MG63 (cell line): ENCODE data around the gene DNM3. TPM values are rescaled to one million over a fixed set of nuclear protein-coding genes. Genes with fewer than 3 reads are reported as not detected.

Source experiments
- DNase-seq: peaks from one replicate; pipeline ENCODE4 v3.0.0-alpha.2; 2020
- H3K27me3 ChIP-seq: fragments of 250-450 bp; sonication (Bioruptor Pico); 2 replicates; pipeline ENCODE4 v1.5.1; 2020; ENCODE audit warnings: mild to moderate bottlenecking, moderate library complexity
- H3K36me3 ChIP-seq: fragments of 250-450 bp; sonication (Bioruptor Pico); 2 replicates; pipeline ENCODE4 v1.5.1; 2020; ENCODE audit warnings: mild to moderate bottlenecking, moderate library complexity
- H3K4me3 ChIP-seq: fragments of 250-450 bp; sonication (Bioruptor Pico); 2 replicates; pipeline ENCODE4 v1.5.1; 2020; ENCODE audit warnings: mild to moderate bottlenecking, moderate library complexity
- H3K9me3 ChIP-seq: fragments of 250-450 bp; sonication (Bioruptor Pico); 2 replicates; pipeline ENCODE4 v1.5.1; 2020; ENCODE audit warnings: mild to moderate bottlenecking, moderate library complexity
- total RNA-seq: library from RNA; depleted of rRNA; stranded (reverse); fragments of >200 nt; shearing (Covaris generic); gene quantifications from 2 replicates; pipeline ENCODE4 v1.2.3, GENCODE V29; 2014; ENCODE audit warnings: low replicate concordance

DNM3 gene
- total RNA-seq, 1 experiment from 2014 or later, result not detected

- DNase-seq, result no peak
- H3K27me3 ChIP-seq, result peaks cover 9% of the 10 kb centered on the region
- H3K36me3 ChIP-seq, result no peaks in the 10 kb centered on the region
- no peak overlapping the region for H3K4me3 ChIP-seq
- no peaks in the 10 kb centered on the region for H3K9me3 ChIP-seq
Observed at GRCh38 chr1:171852272-171852671, 11.0 kb downstream of the DNM3 start.

GRCh38 chr1:171855381-171855780, 14.1 kb downstream of the DNM3 start:
- Histone ChIP-seq H3K36me3 (no peaks in the 10 kb centered on the region), H3K9me3 (no peaks in the 10 kb centered on the region), H3K27me3 (peaks cover 7% of the 10 kb centered on the region), H3K4me3 (no peak overlapping the region)
- DNase-seq, result no peak

DNA sequence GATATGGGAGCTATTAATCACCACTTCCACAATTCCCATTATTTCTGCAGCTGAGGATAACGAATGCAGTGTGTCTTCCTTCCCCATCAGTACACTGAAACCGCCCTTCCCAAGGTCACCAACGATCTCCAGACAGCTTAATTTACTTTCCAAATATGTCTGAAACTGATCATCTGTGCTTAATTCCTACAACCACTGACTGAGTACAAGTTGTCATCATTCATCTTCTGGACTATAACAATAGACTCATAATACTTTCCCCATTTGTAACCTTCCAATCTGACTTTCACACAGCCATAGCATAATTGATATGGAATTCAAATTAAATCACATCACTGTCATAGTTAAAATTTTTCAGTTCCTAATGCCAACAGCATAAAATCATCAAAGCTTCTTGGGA, 17.4 kb downstream of the DNM3 start:
- no peak for DNase-seq
- Histone ChIP-seq H3K27me3 (peaks cover 7% of the 10 kb centered on the region), H3K9me3 (no peaks in the 10 kb centered on the region), H3K4me3 (no peak overlapping the region), H3K36me3 (no peaks in the 10 kb centered on the region)

GRCh38 chr1:171860696-171861095, 19.4 kb downstream of the DNM3 start:
- Histone ChIP-seq H3K27me3 (peaks cover 5% of the 10 kb centered on the region), H3K4me3 (no peak overlapping the region), H3K9me3 (no peaks in the 10 kb centered on the region), H3K36me3 (no peaks in the 10 kb centered on the region)
- DNase-seq, result no peak

DNA sequence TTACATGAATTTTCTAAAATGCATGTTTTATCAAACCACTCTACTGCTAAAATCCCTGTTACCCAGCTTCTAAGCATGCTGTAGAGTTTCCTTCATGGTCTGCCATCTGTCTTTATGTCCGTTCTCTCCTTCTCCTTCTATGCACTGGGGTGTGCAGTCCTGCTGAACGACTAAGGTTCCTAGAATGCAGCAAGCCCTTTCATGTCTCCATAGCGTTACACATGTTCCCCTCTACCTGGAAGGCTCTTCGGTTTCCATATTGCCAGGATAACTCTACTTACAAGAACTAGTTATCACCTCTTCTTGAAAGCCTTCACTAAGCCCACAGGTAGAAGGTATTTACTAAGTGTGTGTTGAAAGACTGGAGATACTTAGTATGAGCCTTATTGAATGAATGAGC, 22.2 kb downstream of the DNM3 start:
- no peaks in the 10 kb centered on the region for H3K36me3 ChIP-seq
- DNase-seq, result no peak
- H3K27me3 ChIP-seq, result peaks cover 7% of the 10 kb centered on the region
- H3K4me3 ChIP-seq, result no peak overlapping the region
- no peaks in the 10 kb centered on the region for H3K9me3 ChIP-seq

GRCh38 chr1:171864308-171864707, 23.0 kb downstream of the DNM3 start:
- H3K4me3 ChIP-seq, result no peak overlapping the region
- no peak for DNase-seq
- no peaks in the 10 kb centered on the region for H3K9me3 ChIP-seq
- no peaks in the 10 kb centered on the region for H3K36me3 ChIP-seq
- peaks cover 7% of the 10 kb centered on the region for H3K27me3 ChIP-seq

DNA sequence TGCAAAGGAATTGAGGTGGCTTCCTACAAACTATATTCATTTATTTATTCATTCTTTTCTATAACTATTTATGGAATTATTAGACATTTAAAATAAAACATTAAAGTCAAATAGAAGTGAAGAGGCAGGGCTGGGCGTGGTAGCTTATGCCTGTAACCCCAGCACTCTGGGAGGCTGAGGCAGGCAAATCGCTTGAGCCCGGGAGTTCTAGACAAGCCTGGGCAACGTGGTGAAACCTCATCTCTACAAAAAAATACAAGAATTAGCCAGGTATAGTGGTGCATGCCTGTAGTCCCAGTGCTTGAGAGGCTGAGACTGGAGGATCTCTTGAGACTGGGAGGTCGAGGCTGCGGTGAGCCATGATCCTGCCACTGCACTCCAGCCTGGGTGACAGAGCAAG, 23.8 kb downstream of the DNM3 start:
- H3K36me3 ChIP-seq, result no peaks in the 10 kb centered on the region

DNA sequence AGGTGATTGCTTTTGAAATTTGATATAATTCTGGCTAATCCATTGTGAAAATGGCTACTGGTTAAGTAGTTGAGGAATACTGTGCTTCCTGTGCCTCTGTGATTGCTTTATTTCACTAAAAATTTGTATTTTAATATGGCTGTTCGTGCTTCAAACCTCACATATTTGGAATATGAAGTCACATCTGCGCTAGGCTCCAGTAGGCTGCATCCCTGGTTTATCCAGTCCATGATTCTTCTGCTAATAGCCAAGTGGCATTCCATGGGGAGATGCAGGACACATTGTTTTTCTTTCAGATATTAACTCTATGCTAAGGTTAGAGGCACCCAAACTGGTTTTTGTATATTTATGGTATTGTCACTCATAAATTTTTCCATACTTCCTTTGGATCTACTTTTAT, 25.9 kb downstream of the DNM3 start:
- Histone ChIP-seq H3K4me3 (no peak overlapping the region), H3K27me3 (peaks cover 8% of the 10 kb centered on the region), H3K36me3 (no peaks in the 10 kb centered on the region), H3K9me3 (no peaks in the 10 kb centered on the region)
- DNase-seq, result no peak

More for the DNA sequence above, 23.8 kb downstream of the DNM3 start:
- H3K27me3 ChIP-seq, result peaks cover 7% of the 10 kb centered on the region
- no peak for DNase-seq
- H3K9me3 ChIP-seq, result no peaks in the 10 kb centered on the region
- no peak overlapping the region for H3K4me3 ChIP-seq

DNA sequence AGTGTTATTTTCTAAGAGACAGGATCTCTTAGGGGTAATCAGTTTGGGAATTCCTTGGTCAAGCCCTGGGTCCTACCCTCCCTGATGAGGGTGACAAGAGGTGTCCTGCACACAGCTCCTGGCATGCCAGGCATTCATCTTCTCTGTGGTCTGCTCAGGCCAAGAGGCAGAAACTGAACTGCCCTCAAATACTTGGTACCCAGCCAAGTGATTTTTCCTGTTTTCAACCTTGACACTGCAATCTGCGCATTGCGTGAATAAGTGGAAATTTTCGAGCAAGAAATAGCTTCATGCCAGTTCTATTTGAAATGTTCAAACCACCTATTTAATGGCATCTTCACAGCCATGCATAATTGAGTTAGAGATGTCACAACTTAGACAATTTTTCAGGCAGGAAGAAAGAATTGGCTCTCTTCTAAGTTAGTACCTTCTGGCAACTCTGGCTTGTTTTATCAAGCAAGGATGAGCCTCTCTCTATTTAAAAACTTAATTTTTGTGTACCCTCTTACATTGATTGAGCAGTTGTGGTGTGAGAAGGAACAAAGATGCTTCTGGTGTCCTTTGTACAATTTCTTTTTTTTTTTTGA, 27.0 kb downstream of the DNM3 start:
- Histone ChIP-seq H3K9me3 (no peaks in the 10 kb centered on the region), H3K4me3 (no peak overlapping the region)
- DNase-seq, result no peak

DNA sequence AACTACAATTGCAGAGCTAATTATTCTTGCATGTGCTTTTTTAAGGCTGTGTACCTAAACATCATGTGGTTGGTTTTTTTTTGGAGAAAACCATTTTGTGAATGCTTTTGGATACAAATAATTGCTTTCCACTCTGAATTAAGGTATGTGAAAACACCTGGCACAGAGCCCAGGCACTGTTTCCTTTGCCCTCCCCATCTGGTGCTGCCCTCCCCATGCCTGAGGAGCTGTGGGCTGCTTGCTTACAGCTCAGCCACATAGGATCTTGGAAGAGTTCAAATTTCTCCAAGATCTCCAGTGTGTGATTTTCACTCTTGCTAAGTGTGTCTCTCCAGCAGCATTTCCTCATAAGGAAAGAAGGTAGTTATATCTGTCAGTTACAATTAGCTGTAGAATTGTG, 27.8 kb downstream of the DNM3 start:
- Histone ChIP-seq H3K9me3 (no peaks in the 10 kb centered on the region), H3K4me3 (no peak overlapping the region), H3K27me3 (peaks cover 13% of the 10 kb centered on the region), H3K36me3 (no peaks in the 10 kb centered on the region)
- no peak for DNase-seq

More for the DNA sequence above, 27.0 kb downstream of the DNM3 start:
- no peaks in the 10 kb centered on the region for H3K36me3 ChIP-seq
- H3K27me3 ChIP-seq, result peaks cover 13% of the 10 kb centered on the region

GRCh38 chr1:171871848-171872247, 30.6 kb downstream of the DNM3 start:
- Histone ChIP-seq H3K27me3 (peaks cover 10% of the 10 kb centered on the region), H3K4me3 (no peak overlapping the region), H3K9me3 (no peaks in the 10 kb centered on the region), H3K36me3 (no peaks in the 10 kb centered on the region)
- no peak for DNase-seq

- Histone ChIP-seq H3K36me3 (no peaks in the 10 kb centered on the region), H3K9me3 (no peaks in the 10 kb centered on the region), H3K4me3 (no peak overlapping the region), H3K27me3 (peaks cover 10% of the 10 kb centered on the region)
- DNase-seq, result no peak
Observed at GRCh38 chr1:171872430-171872829, 31.1 kb downstream of the DNM3 start.

DNA sequence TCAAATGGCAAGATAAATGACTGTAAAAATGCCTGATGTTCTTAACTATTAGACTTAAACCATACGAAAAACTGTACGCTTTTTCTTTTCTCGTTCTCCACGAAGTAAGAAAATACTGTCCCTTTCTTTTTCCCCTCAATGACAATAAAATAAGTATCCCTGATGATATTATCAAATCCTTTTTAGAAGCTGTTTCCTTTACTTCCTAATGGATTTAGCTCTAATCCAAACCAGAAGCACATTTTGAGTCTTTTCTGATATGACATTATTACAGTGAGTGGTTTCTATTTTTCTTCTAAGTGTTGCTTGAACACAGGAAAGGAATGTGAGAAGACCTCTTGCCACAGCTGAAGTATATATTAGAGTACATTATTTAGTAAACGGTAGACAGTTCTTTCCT, 32.4 kb downstream of the DNM3 start:
- Histone ChIP-seq H3K9me3 (no peaks in the 10 kb centered on the region), H3K4me3 (no peak overlapping the region), H3K27me3 (peaks cover 10% of the 10 kb centered on the region), H3K36me3 (no peaks in the 10 kb centered on the region)
- no peak for DNase-seq

DNA sequence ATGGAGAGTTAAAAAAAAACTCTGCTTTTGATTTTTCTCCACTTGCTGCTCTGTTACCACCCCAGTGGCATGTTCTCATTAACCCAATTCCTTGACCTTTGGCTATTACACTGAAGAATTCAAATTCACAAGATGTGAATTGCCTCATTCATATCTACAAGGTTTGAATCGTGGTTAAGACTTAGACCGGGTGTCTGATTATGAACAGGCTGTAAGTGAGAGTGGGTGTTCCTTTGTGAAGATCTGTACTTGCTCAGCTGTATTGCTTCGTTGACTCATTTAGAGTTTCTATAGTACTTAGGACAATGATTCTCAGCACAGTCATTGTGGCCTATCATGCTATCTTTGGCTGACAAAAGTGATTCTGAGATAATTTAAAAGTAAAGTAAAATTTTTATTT, 36.4 kb downstream of the DNM3 start:
- no peak for DNase-seq
- H3K27me3 ChIP-seq, result peaks cover 7% of the 10 kb centered on the region
- H3K4me3 ChIP-seq, result no peak overlapping the region
- no peaks in the 10 kb centered on the region for H3K9me3 ChIP-seq
- no peaks in the 10 kb centered on the region for H3K36me3 ChIP-seq

DNA sequence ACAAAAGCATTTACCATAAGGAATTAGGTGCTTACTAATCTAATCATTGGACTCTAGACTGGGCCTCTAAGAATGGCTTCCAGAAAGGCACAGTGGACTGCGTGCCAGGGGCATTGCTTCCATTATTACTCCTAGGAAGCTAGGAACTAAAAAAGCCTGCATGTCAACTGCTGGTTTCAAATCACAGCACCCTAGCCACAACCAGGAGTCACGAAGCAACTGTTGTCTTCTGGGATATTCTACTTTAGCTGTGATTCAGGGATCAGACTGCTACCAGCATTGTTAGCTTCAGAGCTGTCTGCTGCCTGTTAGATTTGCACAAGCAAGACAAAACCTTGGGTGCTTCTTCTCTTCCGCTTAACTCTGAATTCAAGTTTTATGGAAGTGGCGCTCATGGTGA, 38.3 kb downstream of the DNM3 start:
- Histone ChIP-seq H3K27me3 (peaks cover 2% of the 10 kb centered on the region; the same call in 1 of the 2 replicates), H3K9me3 (no peaks in the 10 kb centered on the region), H3K36me3 (no peaks in the 10 kb centered on the region), H3K4me3 (no peak overlapping the region)
- no peak for DNase-seq

GRCh38 chr1:171881442-171881841, 40.1 kb downstream of the DNM3 start:
- Histone ChIP-seq H3K9me3 (no peaks in the 10 kb centered on the region), H3K36me3 (no peaks in the 10 kb centered on the region), H3K4me3 (no peak overlapping the region), H3K27me3 (no peaks in the 10 kb centered on the region)
- DNase-seq, result no peak

- no peak for DNase-seq
- Histone ChIP-seq H3K36me3 (no peaks in the 10 kb centered on the region), H3K9me3 (no peaks in the 10 kb centered on the region), H3K27me3 (no peaks in the 10 kb centered on the region), H3K4me3 (no peak overlapping the region)
Observed at GRCh38 chr1:171883849-171884248, 42.6 kb downstream of the DNM3 start.

DNA sequence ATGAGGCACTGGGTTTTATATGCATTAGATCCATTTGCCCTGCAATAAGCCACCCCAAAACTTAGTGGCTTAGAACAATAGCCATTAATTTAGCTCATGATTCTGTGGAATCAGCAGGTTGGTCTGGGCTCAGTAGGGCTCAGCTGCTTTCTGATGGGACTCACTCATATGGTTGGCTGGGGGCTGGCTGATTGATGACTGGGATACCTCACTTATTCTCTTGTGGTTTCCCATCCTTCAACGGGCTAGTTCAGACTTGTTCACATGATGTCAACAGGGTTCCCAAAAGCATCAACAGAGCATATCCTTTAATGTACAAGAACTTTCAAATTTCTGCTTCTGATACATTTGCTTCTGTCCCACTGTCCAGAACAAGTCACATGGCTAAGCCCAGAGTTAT, 43.2 kb downstream of the DNM3 start:
- Histone ChIP-seq H3K27me3 (no peaks in the 10 kb centered on the region), H3K9me3 (no peaks in the 10 kb centered on the region), H3K36me3 (no peaks in the 10 kb centered on the region), H3K4me3 (no peak overlapping the region)
- DNase-seq, result no peak

DNA sequence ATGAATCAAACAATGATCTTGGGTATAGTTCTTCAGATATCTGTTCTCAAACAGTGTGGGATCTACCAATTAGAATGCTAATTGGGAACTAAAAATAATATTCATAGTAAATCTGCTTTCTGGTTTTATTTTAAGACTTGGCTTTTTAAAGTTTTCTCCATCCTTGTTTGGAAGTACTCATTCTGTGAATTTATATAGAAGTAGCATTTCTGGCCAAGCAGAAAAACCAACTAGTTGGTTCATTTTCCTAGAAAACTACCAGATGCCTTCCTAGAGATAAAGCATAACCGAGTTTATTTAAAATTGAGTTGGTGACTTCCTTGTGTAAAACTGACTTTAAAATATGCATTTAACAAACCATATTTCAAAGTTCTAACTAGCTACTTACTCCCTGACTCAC, 48.8 kb downstream of the DNM3 start:
- no peaks in the 10 kb centered on the region for H3K27me3 ChIP-seq
- no peak for DNase-seq
- H3K4me3 ChIP-seq, result no peak overlapping the region
- H3K36me3 ChIP-seq, result no peaks in the 10 kb centered on the region
- no peaks in the 10 kb centered on the region for H3K9me3 ChIP-seq
